Mesothelial cell of epicardium (in vitro differentiated cells): ENCODE results near the gene PITHD1. TPM values are rescaled to one million over a fixed set of nuclear protein-coding genes. Genes with fewer than 3 reads are reported as not detected.

Experiments used
- DNase-seq, 2 experiments: peaks; one replicate each; pipeline ENCODE4 v3.0.0; 2021; ENCODE audit warnings: low spot score in 2 of 2; ENCODE audit not compliant: unreplicated experiment in 2 of 2
- H3K27ac Mint-ChIP-seq: 2 replicates; pipeline ENCODE4 v1.8.0; 2021; ENCODE audit warnings: mixed read lengths
- H3K27me3 Mint-ChIP-seq: 2 replicates; pipeline ENCODE4 v1.8.0; 2021; ENCODE audit warnings: low read depth, mixed read lengths
- H3K36me3 Mint-ChIP-seq: 2 replicates; pipeline ENCODE4 v1.8.0; 2021; ENCODE audit warnings: mixed read lengths
- H3K4me1 Mint-ChIP-seq: 2 replicates; pipeline ENCODE4 v1.8.0; 2021; ENCODE audit warnings: mixed read lengths
- H3K4me3 Mint-ChIP-seq: 2 replicates; pipeline ENCODE4 v1.8.0; 2021; ENCODE audit warnings: mild to moderate bottlenecking, moderate library complexity, mixed read lengths
- H3K9me3 Mint-ChIP-seq: 2 replicates; pipeline ENCODE4 v1.8.0; 2021; ENCODE audit warnings: mixed read lengths
- total RNA-seq: library from RNA; stranded (reverse); gene quantifications from 3 replicates; pipeline ENCODE4 v1.2.1, GENCODE V29; 2021
- TF ChIP-seq, protein P1 (sequence below): fragments of 200-600 bp; sonication (generic); IDR thresholded peaks from one replicate; pipeline ENCODE4 v1.5.0; 2021; ENCODE audit warnings: antibody characterized with exemption; ENCODE audit not compliant: unreplicated experiment

The PITHD1 gene
- total RNA-seq, 1 donor from 2014 or later: 52.1 TPM

DNA sequence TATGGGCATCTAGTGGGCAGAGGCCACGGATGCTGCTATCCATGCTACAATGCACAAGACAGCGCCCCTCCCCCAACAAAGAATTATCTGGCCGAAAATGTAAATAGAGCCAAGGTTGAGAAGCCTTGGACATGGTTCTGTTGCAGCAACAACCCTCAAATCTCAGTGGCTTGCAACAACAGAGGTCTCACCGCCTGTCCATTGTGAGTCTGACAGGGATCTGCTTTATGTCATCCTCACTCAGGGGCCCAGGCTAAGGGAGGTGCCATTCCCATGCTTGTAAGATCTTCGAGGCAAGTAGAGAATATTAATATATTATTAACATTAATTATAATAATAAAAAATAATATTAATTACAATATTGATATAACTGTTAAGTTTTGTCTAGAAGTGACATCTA, 9.5 kb upstream of the PITHD1 start:
- Mint-ChIP-seq H3K4me1 (no peaks in the 10 kb centered on the region), H3K27ac (no peak overlapping the region), H3K4me3 (no peak overlapping the region), H3K9me3 (no peaks in the 10 kb centered on the region), H3K36me3 (peaks cover 15% of the 10 kb centered on the region), H3K27me3 (no peaks in the 10 kb centered on the region)
- TF ChIP-seq, protein P1, sequence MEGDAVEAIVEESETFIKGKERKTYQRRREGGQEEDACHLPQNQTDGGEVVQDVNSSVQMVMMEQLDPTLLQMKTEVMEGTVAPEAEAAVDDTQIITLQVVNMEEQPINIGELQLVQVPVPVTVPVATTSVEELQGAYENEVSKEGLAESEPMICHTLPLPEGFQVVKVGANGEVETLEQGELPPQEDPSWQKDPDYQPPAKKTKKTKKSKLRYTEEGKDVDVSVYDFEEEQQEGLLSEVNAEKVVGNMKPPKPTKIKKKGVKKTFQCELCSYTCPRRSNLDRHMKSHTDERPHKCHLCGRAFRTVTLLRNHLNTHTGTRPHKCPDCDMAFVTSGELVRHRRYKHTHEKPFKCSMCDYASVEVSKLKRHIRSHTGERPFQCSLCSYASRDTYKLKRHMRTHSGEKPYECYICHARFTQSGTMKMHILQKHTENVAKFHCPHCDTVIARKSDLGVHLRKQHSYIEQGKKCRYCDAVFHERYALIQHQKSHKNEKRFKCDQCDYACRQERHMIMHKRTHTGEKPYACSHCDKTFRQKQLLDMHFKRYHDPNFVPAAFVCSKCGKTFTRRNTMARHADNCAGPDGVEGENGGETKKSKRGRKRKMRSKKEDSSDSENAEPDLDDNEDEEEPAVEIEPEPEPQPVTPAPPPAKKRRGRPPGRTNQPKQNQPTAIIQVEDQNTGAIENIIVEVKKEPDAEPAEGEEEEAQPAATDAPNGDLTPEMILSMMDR: no peak
- DNase-seq: no peak

DNA sequence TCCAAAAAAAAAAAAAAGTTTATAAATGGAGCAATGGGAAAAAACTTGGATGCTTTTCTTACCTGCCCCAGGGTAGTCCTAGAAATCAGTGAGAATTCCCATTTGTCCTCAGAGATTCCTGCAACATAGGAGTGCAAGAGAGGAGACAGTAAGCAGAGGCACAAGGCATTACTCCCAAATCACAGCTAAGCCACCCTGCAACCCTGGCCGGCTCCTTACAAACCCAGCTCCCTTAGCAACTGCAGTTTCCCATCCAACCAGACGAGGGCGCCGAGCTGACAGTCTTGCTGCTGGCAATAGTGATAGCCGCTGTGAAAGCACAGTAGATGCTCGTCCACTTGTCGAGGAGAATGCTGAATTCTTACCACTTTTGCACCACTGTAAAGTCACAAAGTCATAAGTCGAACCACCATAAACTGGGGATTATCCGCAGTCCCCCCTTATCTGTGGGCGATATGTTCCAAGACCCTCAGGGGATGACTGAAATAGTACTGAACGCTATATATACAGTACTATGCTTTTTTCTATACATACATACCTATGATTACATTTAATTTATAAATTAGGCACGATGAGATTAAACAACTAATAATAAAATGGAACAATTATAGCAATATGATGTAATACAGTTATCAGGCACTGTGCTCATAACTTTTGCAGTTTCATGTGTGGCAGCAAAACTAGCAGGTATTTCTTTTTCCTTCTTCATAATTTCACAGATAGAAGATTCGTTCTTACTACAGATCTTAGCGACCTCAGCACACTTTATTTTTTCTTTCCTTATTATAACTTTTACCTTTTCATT, 6.0 kb upstream of the PITHD1 start:
- TF ChIP-seq, protein P1: peak; percentile 77
- Mint-ChIP-seq H3K4me3 (no peak overlapping the region), H3K36me3 (peaks cover 8% of the 10 kb centered on the region), H3K27me3 (no peaks in the 10 kb centered on the region), H3K27ac (no peak overlapping the region), H3K9me3 (no peaks in the 10 kb centered on the region), H3K4me1 (peaks cover 10% of the 10 kb centered on the region)
- peak; percentile 61 to 93 for DNase-seq

DNA sequence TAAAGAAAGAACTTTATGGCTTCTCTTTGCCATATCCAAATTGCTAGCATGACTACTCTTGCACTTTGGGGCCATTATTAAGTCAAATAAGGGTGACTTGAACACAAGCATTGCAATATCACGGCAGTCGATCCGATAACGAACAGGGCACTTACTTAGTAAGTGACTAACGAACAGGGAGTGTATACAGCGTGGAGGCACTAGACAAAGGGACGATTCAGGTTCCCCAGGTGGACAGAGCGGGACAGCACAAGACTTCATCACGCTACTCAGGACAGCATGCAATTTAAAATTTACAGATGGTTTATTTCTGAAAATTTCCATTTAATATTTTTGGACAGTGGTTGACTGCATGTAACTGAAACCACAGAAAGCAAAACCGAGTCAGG, 5.4 kb upstream of the PITHD1 start:
- H3K9me3 Mint-ChIP-seq: no peaks in the 10 kb centered on the region
- no peak overlapping the region for H3K4me3 Mint-ChIP-seq
- TF ChIP-seq, protein P1: no peak
- H3K4me1 Mint-ChIP-seq: peaks cover 14% of the 10 kb centered on the region
- H3K27ac Mint-ChIP-seq: no peak overlapping the region
- H3K36me3 Mint-ChIP-seq: peaks cover 4% of the 10 kb centered on the region
- no peak for DNase-seq
- H3K27me3 Mint-ChIP-seq: no peaks in the 10 kb centered on the region

DNA sequence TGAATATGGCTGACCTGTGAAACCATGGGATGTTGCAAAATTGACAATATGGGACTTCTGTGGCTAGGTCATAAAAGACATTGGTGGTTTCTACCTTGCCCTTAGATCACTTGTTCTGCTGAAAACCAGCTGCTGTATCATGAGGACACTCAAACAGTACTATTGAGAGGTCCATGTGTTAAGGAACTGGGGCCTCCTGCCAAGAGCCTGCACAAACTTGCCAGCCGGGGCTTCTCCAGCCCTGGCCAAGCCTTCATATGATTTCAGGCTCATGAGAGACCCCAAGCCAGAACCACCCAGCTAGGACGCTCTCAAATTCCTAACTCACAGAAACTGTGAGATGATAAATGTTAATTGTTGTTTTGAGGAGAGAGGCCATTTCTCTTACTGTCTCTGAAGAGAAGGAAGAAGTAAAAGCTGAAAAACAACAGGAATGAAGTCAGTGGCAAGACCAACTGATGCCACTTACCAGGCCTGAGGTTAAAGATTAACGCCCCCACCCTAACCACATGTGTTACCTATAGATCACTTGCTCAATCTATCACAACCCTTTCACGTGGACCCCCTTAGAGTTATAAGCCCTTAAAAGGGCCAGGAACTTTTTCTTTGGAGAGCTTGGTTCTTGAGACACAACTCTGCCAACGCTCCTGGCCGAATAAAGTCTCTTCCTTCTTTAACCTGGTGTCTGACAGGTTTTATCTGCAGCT, 3.9 kb upstream of the PITHD1 start:
- Mint-ChIP-seq H3K36me3 (no peaks in the 10 kb centered on the region), H3K4me1 (peaks cover 19% of the 10 kb centered on the region), H3K27me3 (no peaks in the 10 kb centered on the region), H3K4me3 (no peak overlapping the region), H3K27ac (no peak overlapping the region), H3K9me3 (no peaks in the 10 kb centered on the region)
- TF ChIP-seq, protein P1: no peak
- no peak for DNase-seq

DNA sequence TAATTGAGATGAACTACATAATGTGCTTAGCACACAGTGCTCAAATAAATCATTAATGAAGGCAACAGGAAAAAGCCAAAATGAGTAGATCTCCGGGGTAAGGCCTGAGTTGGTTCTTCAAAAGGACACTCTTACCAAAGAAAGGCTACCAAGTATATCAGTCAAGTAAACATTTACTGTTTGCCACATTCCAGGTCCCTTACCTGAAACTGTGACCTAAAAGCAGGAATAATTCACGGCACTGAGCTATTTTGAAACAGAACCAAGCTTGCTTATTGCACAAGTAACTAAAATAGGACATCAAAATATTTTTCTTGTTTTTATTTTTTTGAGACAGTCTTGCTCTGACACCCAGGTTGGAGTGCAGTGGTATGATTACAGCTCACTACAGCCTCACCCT, 2.0 kb upstream of the PITHD1 start:
- Mint-ChIP-seq H3K27ac (no peak overlapping the region), H3K27me3 (no peaks in the 10 kb centered on the region), H3K9me3 (no peaks in the 10 kb centered on the region), H3K4me1 (peaks cover 29% of the 10 kb centered on the region), H3K36me3 (no peaks in the 10 kb centered on the region), H3K4me3 (no peak overlapping the region)
- TF ChIP-seq, protein P1: no peak
- DNase-seq: no peak
